ENCODE measurements around the gene SPAG17. TPM values are rescaled to one million over a fixed set of nuclear protein-coding genes. Genes with fewer than 3 reads are reported as not detected.

The SPAG17 gene
- total and polyA plus RNA-seq, 5 donors from 2014 or later: not detected

DNA sequence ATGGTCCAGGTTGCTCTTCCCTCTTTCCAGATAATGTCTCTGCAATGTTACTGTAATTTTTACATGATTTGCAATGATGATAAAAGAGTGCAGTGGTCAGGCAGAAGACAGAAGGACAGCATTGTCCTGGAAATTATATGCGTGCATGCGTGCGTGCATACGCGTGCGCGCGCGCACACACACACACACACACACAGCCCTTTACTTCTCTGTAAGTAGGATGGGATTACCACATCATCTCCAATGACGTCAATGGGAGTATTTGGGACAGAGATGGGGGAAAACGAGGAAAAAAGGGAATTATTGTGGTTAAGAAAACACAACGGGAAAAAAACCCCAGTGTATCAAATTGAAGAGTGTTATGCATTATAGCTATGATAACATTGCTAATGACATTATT is 99.7 kb downstream of the SPAG17 start:
- ATAC-seq (ENCODE audit: low read depth in 2 of 2) (no peak), DNase-seq (no peak)
- H3K36me3 Mint-ChIP-seq: no peaks in the 10 kb centered on the region
- H3K27me3 ChIP-seq (ENCODE audit: control insufficient read depth, insufficient read depth, low read length): peaks cover 2% of the 10 kb centered on the region
- H3K4me3 ChIP-seq (ENCODE audit: low read depth, low read length): no peak overlapping the region
- H3K27ac Mint-ChIP-seq: no peak overlapping the region
- no peaks in the 10 kb centered on the region for H3K9me3 ChIP-seq (ENCODE audit: control insufficient read depth in 2 of 2, low read length in 2 of 2)
- H3K4me3 Mint-ChIP-seq: no peak overlapping the region
- H3K4me1 ChIP-seq (ENCODE audit: control insufficient read depth, insufficient read depth, low read length, poor library complexity, severe bottlenecking): no peaks in the 10 kb centered on the region
- H3K27ac ChIP-seq (ENCODE audit: insufficient read depth, low read length, poor library complexity, severe bottlenecking): no peak overlapping the region
- H3K36me3 ChIP-seq (ENCODE audit: control insufficient read depth, insufficient read depth, low read length): no peaks in the 10 kb centered on the region
- H3K27me3 Mint-ChIP-seq: peaks cover 7% of the 10 kb centered on the region
- H3K9me3 Mint-ChIP-seq: peaks cover 0 to 5% (median 0%) of the 10 kb centered on the region in 7 donors
- no peaks in the 10 kb centered on the region for H3K4me1 Mint-ChIP-seq

DNA sequence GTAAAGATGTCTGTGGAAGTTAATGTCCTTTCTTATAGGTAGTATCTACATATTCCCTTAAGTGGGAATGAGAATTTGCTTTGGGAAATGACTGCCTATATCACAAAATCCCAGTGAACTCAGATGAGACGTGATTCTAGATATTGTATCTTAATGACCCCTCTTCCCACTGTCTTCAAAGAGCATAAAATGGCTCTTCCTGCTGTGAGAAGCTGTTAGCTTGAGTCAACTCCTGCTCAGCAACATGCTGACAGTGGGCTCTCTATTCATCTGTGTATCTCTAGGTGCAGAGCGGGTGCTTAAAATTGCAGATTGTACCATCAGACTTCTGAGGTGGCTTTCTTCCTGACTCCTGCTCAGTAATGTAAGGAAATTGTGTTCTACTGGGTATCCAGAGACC is 100.6 kb downstream of the SPAG17 start:
- Mint-ChIP-seq H3K36me3 (no peaks in the 10 kb centered on the region), H3K9me3 (peaks cover 0 to 7% (median 0%) of the 10 kb centered on the region in 7 donors), H3K4me1 (no peaks in the 10 kb centered on the region), H3K4me3 (no peak overlapping the region), H3K27ac (no peak overlapping the region), H3K27me3 (peaks cover 7% of the 10 kb centered on the region)
- no peaks in the 10 kb centered on the region for H3K9me3 ChIP-seq (ENCODE audit: control insufficient read depth in 2 of 2, low read length in 2 of 2)
- H3K36me3 ChIP-seq (ENCODE audit: control insufficient read depth, insufficient read depth, low read length): no peaks in the 10 kb centered on the region
- no peak overlapping the region for H3K4me3 ChIP-seq (ENCODE audit: low read depth, low read length)
- peaks cover 2% of the 10 kb centered on the region for H3K27me3 ChIP-seq (ENCODE audit: control insufficient read depth, insufficient read depth, low read length)
- DNase-seq (no peak), ATAC-seq (ENCODE audit: low read depth in 2 of 2) (no peak)
- H3K27ac ChIP-seq (ENCODE audit: insufficient read depth, low read length, poor library complexity, severe bottlenecking): no peak overlapping the region
- no peaks in the 10 kb centered on the region for H3K4me1 ChIP-seq (ENCODE audit: control insufficient read depth, insufficient read depth, low read length, poor library complexity, severe bottlenecking)

DNA sequence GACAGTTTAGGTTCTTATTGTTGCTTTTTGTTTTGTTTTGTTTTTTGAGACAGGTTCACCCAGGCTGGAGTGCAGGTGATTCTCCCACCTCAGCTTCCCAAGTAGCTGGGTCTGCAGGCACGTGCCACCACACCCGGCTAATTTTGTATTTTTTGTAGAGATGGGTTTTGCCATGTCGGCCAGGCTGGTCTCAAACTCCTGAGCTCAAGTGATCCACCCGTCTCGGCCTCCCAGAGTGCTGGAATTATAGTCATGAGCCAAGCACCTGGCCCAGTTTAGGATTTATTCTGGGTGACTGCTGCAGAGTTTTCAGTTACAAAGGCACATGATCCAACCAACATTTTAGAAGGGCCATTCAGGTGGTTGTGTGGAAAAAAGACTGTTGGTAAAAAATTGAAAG is 102.0 kb downstream of the SPAG17 start:
- Mint-ChIP-seq H3K9me3 (peaks cover 0 to 7% (median 0%) of the 10 kb centered on the region in 7 donors), H3K36me3 (no peaks in the 10 kb centered on the region), H3K4me1 (no peaks in the 10 kb centered on the region), H3K27ac (no peak overlapping the region), H3K27me3 (peaks cover 7% of the 10 kb centered on the region), H3K4me3 (no peak overlapping the region)
- Histone ChIP-seq H3K4me1 (ENCODE audit: control insufficient read depth, insufficient read depth, low read length, poor library complexity, severe bottlenecking) (no peaks in the 10 kb centered on the region), H3K27me3 (ENCODE audit: control insufficient read depth, insufficient read depth, low read length) (peaks cover 2% of the 10 kb centered on the region), H3K4me3 (ENCODE audit: low read depth, low read length) (no peak overlapping the region), H3K9me3 (ENCODE audit: control insufficient read depth in 2 of 2, low read length in 2 of 2) (no peaks in the 10 kb centered on the region), H3K36me3 (ENCODE audit: control insufficient read depth, insufficient read depth, low read length) (no peaks in the 10 kb centered on the region), H3K27ac (ENCODE audit: insufficient read depth, low read length, poor library complexity, severe bottlenecking) (no peak overlapping the region)
- DNase-seq: no peak
- no peak for ATAC-seq (ENCODE audit: low read depth in 2 of 2)

GRCh38 chr1:118081387-118081786 is 103.6 kb downstream of the SPAG17 start:
- no peak overlapping the region for H3K27ac Mint-ChIP-seq

GRCh38 chr1:118077331-118078045 is 107.5 kb downstream of the SPAG17 start:
- Mint-ChIP-seq H3K27ac (no peak overlapping the region), H3K4me1 (no peaks in the 10 kb centered on the region), H3K4me3 (no peak overlapping the region), H3K9me3 (peaks cover 0 to 4% (median 0%) of the 10 kb centered on the region in 7 donors), H3K36me3 (no peaks in the 10 kb centered on the region), H3K27me3 (peaks cover 4% of the 10 kb centered on the region)
- DNase-seq: no peak
- Histone ChIP-seq H3K36me3 (ENCODE audit: control insufficient read depth, insufficient read depth, low read length) (no peaks in the 10 kb centered on the region), H3K4me1 (ENCODE audit: control insufficient read depth, insufficient read depth, low read length, poor library complexity, severe bottlenecking) (no peaks in the 10 kb centered on the region), H3K4me3 (ENCODE audit: low read depth, low read length) (no peak overlapping the region), H3K27ac (ENCODE audit: insufficient read depth, low read length, poor library complexity, severe bottlenecking) (no peak overlapping the region), H3K9me3 (ENCODE audit: control insufficient read depth in 2 of 2, low read length in 2 of 2) (no peaks in the 10 kb centered on the region), H3K27me3 (ENCODE audit: control insufficient read depth, insufficient read depth, low read length) (no peaks in the 10 kb centered on the region)
- ATAC-seq (ENCODE audit: low read depth in 2 of 2): no peak

More at GRCh38 chr1:118081387-118081786, 103.6 kb downstream of the SPAG17 start:
- H3K9me3 ChIP-seq (ENCODE audit: control insufficient read depth in 2 of 2, low read length in 2 of 2): no peaks in the 10 kb centered on the region
- Mint-ChIP-seq H3K27me3 (peaks cover 7% of the 10 kb centered on the region), H3K4me3 (no peak overlapping the region), H3K4me1 (no peaks in the 10 kb centered on the region), H3K9me3 (peaks cover 0 to 7% (median 0%) of the 10 kb centered on the region in 7 donors), H3K36me3 (no peaks in the 10 kb centered on the region)
- H3K4me3 ChIP-seq (ENCODE audit: low read depth, low read length): no peak overlapping the region
- H3K27ac ChIP-seq (ENCODE audit: insufficient read depth, low read length, poor library complexity, severe bottlenecking): no peak overlapping the region
- DNase-seq (peak in 1 of 3 donors; percentile 1), ATAC-seq (ENCODE audit: low read depth in 2 of 2) (no peak)
- peaks cover 2% of the 10 kb centered on the region for H3K27me3 ChIP-seq (ENCODE audit: control insufficient read depth, insufficient read depth, low read length)
- H3K36me3 ChIP-seq (ENCODE audit: control insufficient read depth, insufficient read depth, low read length): no peaks in the 10 kb centered on the region
- H3K4me1 ChIP-seq (ENCODE audit: control insufficient read depth, insufficient read depth, low read length, poor library complexity, severe bottlenecking): no peaks in the 10 kb centered on the region

DNA sequence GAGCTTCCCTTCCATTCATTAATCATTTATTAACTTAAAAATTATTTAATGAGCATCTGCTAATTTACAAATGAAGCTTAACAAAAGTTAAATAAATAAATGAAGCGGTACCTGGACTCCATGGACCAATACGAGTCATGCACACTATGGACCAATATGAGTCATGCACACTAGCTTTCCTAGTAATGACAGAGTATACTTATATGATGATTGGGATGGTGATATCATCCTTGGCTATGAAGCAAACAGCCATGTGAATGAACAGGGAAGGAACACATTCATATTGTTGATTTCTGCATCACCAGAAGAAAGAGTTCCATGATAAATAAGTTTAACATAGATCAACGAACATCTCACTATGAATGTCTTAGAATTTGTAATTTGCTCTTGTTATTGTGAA is 109.9 kb downstream of the SPAG17 start:
- ATAC-seq (ENCODE audit: low read depth in 2 of 2) (no peak), DNase-seq (no peak)
- H3K27me3 Mint-ChIP-seq: no peaks in the 10 kb centered on the region
- H3K4me3 Mint-ChIP-seq: no peak overlapping the region
- H3K27ac Mint-ChIP-seq: no peak overlapping the region
- no peaks in the 10 kb centered on the region for H3K27me3 ChIP-seq (ENCODE audit: control insufficient read depth, insufficient read depth, low read length)
- no peaks in the 10 kb centered on the region for H3K4me1 ChIP-seq (ENCODE audit: control insufficient read depth, insufficient read depth, low read length, poor library complexity, severe bottlenecking)
- H3K9me3 Mint-ChIP-seq: peaks cover 0 to 4% (median 0%) of the 10 kb centered on the region in 7 donors
- no peaks in the 10 kb centered on the region for H3K36me3 ChIP-seq (ENCODE audit: control insufficient read depth, insufficient read depth, low read length)
- H3K4me3 ChIP-seq (ENCODE audit: low read depth, low read length): no peak overlapping the region
- no peaks in the 10 kb centered on the region for H3K4me1 Mint-ChIP-seq
- H3K9me3 ChIP-seq (ENCODE audit: control insufficient read depth in 2 of 2, low read length in 2 of 2): no peaks in the 10 kb centered on the region
- no peaks in the 10 kb centered on the region for H3K36me3 Mint-ChIP-seq
- no peak overlapping the region for H3K27ac ChIP-seq (ENCODE audit: insufficient read depth, low read length, poor library complexity, severe bottlenecking)

GRCh38 chr1:118073648-118074435 is 111.2 kb downstream of the SPAG17 start:
- DNase-seq (no peak), ATAC-seq (ENCODE audit: low read depth in 2 of 2) (no peak)
- Histone ChIP-seq H3K27ac (ENCODE audit: insufficient read depth, low read length, poor library complexity, severe bottlenecking) (no peak overlapping the region), H3K27me3 (ENCODE audit: control insufficient read depth, insufficient read depth, low read length) (no peaks in the 10 kb centered on the region), H3K9me3 (ENCODE audit: control insufficient read depth in 2 of 2, low read length in 2 of 2) (no peaks in the 10 kb centered on the region), H3K4me3 (ENCODE audit: low read depth, low read length) (no peak overlapping the region), H3K4me1 (ENCODE audit: control insufficient read depth, insufficient read depth, low read length, poor library complexity, severe bottlenecking) (no peaks in the 10 kb centered on the region), H3K36me3 (ENCODE audit: control insufficient read depth, insufficient read depth, low read length) (no peaks in the 10 kb centered on the region)
- Mint-ChIP-seq H3K27me3 (no peaks in the 10 kb centered on the region), H3K36me3 (no peaks in the 10 kb centered on the region), H3K4me1 (no peaks in the 10 kb centered on the region), H3K9me3 (peaks cover 0 to 3% (median 0%) of the 10 kb centered on the region in 7 donors), H3K27ac (no peak overlapping the region), H3K4me3 (no peak overlapping the region)

All from CD4-positive, CD25-positive, alpha-beta regulatory T cell (primary cell).